Stomach smooth muscle (tissue), 2 donors: Measurements from ENCODE around the gene LRRC28.

ENCODE experiments used
- H3K27ac ChIP-seq: one replicate; pipeline ENCODE4 v1.7.0; 2013; ENCODE audit warnings: mild to moderate bottlenecking, low read length, inconsistent platforms
- H3K27me3 ChIP-seq, 2 donors: one replicate each; pipeline ENCODE4 v1.7.0; 2013; ENCODE audit warnings: low read length in 2 of 2; ENCODE audit not compliant: insufficient read depth in 2 of 2, control insufficient read depth in 1 of 2
- H3K36me3 ChIP-seq, 2 donors: one replicate each; pipeline ENCODE4 v1.7.0; 2013; ENCODE audit warnings: low read length in 2 of 2; ENCODE audit not compliant: control insufficient read depth in 2 of 2, insufficient read depth in 2 of 2
- H3K4me1 ChIP-seq: one replicate; pipeline ENCODE4 v1.7.0; 2013; ENCODE audit warnings: low read length; ENCODE audit not compliant: control insufficient read depth, insufficient read depth
- H3K4me3 ChIP-seq, 2 donors: one replicate each; pipeline ENCODE4 v1.7.0; 2013; ENCODE audit warnings: low read length in 2 of 2
- H3K9ac ChIP-seq, 2 donors: one replicate each; pipeline ENCODE4 v1.7.0; 2013; ENCODE audit warnings: low read length in 2 of 2, mild to moderate bottlenecking in 1 of 2
- H3K9me3 ChIP-seq, 2 donors: one replicate each; pipeline ENCODE4 v1.7.0; 2013; ENCODE audit warnings: low read length in 2 of 2; ENCODE audit not compliant: control insufficient read depth in 2 of 2
- donor health status: healthy.
- donor health status: Pancreatic carcinoma.

The LRRC28 gene

GRCh38 chr15:99340347-99340746 is 89.1 kb downstream of the LRRC28 start:
- no peaks in the 10 kb centered on the region for H3K9me3 ChIP-seq
- H3K4me1 ChIP-seq, result no peaks in the 10 kb centered on the region
- no peaks in the 10 kb centered on the region for H3K36me3 ChIP-seq
- H3K27ac ChIP-seq, result no peak overlapping the region
- no peak overlapping the region for H3K4me3 ChIP-seq
- no peak overlapping the region for H3K9ac ChIP-seq
- no peaks in the 10 kb centered on the region for H3K27me3 ChIP-seq

DNA sequence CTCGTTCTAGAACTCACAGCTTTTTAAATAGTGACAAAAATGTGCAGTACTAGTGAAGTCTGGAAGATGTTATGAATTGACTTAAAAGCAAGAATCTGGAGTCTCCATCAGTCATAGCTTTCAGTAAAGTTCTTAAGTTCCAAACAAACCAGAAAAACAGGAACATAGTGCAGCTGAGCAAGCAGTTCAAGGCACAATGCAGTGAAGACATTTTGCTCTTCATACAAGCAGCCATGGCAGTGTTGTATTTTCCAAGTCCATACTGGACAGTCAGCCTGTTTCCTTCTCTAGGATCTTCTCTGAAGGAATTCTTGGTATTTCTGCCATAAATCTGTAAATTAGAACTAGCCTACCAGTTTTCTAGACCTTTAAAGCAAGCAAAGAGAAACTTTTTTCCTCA is 90.5 kb downstream of the LRRC28 start:
- H3K27me3 ChIP-seq, result no peaks in the 10 kb centered on the region
- no peaks in the 10 kb centered on the region for H3K36me3 ChIP-seq
- H3K4me3 ChIP-seq, result no peak overlapping the region
- no peak overlapping the region for H3K9ac ChIP-seq
- H3K4me1 ChIP-seq, result no peaks in the 10 kb centered on the region
- no peaks in the 10 kb centered on the region for H3K9me3 ChIP-seq
- no peak overlapping the region for H3K27ac ChIP-seq

- no peak overlapping the region for H3K4me3 ChIP-seq
These were observed 91.9 kb downstream of the LRRC28 start for GRCh38 chr15:99343208-99343607.

DNA sequence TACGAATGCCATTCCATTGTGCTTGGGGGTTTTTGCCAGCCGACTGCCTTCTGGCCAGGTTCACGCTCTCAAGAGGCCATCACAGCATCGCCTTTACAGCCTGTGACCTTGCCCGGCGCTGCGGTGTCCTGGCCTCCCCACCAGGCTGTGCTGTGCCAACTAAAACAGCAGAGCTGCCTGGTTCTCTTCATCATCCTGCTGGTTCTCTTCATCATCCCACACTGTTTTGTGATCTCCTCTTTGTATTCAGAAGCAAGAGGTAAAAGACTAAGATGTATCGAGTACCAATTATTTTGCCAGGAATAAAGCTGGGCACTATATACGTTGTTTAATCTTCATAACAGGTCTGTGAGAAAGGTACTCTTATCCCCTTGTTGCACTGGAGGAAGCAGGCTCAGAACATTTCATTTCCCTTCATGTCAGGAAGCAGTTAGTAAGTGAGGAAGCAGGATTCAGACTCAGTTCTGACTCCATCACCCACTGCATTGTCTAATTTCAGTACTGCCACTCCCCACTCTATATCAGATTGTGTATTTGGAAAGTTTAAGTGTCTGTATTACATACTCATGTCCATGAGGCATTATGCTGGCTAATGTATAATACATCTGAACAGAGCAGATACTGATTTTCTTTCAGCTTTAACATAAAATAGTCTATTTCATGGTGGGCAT is 92.7 kb downstream of the LRRC28 start:
- Histone ChIP-seq H3K27me3 (no peaks in the 10 kb centered on the region), H3K27ac (no peak overlapping the region), H3K36me3 (no peaks in the 10 kb centered on the region), H3K9ac (no peak overlapping the region), H3K4me1 (no peaks in the 10 kb centered on the region), H3K9me3 (no peaks in the 10 kb centered on the region), H3K4me3 (no peak overlapping the region)

More at GRCh38 chr15:99343208-99343607, 91.9 kb downstream of the LRRC28 start:
- no peaks in the 10 kb centered on the region for H3K9me3 ChIP-seq
- no peaks in the 10 kb centered on the region for H3K27me3 ChIP-seq
- no peak overlapping the region for H3K27ac ChIP-seq
- H3K36me3 ChIP-seq, result no peaks in the 10 kb centered on the region
- no peak overlapping the region for H3K9ac ChIP-seq
- no peaks in the 10 kb centered on the region for H3K4me1 ChIP-seq

GRCh38 chr15:99344639-99345038 is 93.4 kb downstream of the LRRC28 start:
- Histone ChIP-seq H3K4me1 (no peaks in the 10 kb centered on the region), H3K9me3 (no peaks in the 10 kb centered on the region), H3K9ac (no peak overlapping the region), H3K27me3 (no peaks in the 10 kb centered on the region), H3K4me3 (no peak overlapping the region), H3K27ac (no peak overlapping the region), H3K36me3 (no peaks in the 10 kb centered on the region)

DNA sequence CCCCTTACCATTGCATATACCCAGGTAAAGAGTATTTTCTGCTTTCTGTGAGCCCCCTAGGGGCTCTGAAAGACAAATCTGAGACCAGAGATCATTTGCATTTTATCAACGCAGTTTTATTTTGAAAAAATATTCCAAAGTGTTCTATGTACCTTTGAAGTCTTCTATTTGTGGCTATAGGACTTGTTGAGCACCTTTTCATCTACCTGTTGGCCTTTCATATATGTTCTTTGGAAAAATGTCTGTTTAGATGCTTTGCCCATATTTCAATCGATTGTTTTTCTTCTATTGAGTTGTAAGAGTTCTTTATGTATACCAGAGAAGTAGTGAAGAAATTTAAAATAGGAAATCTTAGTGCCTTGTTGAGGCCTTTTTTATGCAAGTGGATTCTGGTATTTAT is 94.0 kb downstream of the LRRC28 start:
- H3K4me3 ChIP-seq, result no peak overlapping the region
- no peak overlapping the region for H3K27ac ChIP-seq
- H3K9me3 ChIP-seq, result no peaks in the 10 kb centered on the region
- no peaks in the 10 kb centered on the region for H3K27me3 ChIP-seq
- H3K4me1 ChIP-seq, result no peaks in the 10 kb centered on the region
- no peaks in the 10 kb centered on the region for H3K36me3 ChIP-seq
- H3K9ac ChIP-seq, result no peak overlapping the region

DNA sequence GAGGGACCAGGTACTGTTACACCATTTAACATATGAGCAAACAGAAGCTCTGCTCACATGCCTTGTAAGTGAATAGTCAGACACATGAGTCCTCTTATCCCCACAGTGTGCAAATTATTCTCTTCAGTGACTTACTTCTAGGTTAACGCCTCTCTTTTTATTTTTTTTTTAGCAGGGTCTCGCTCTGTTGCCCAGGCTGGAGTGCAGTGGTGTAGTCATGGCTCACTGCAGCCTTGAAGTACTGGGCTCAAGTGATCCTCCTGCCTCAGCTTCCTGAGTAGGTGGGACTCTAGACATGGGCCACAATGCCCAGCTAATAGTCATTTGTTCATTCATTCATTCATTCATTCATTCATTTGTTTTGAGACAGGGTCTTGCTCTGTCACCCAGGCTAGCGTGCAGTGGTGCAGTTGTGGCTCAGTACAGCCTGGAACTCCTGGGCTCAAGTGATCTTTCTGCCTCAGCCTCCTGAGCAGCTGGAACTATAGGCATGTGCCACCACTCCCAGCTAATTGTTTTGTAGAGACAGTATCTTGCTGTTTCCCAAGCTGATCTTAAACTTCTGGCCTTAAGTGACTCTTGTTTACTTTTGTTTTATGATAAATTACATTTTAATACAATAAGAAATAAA is 94.7 kb downstream of the LRRC28 start:
- no peak overlapping the region for H3K4me3 ChIP-seq
- no peaks in the 10 kb centered on the region for H3K9me3 ChIP-seq
- no peak overlapping the region for H3K9ac ChIP-seq
- no peaks in the 10 kb centered on the region for H3K36me3 ChIP-seq
- no peaks in the 10 kb centered on the region for H3K27me3 ChIP-seq
- H3K4me1 ChIP-seq, result no peaks in the 10 kb centered on the region
- no peak overlapping the region for H3K27ac ChIP-seq

GRCh38 chr15:99347574-99347973 is 96.3 kb downstream of the LRRC28 start:
- Histone ChIP-seq H3K4me3 (no peak overlapping the region), H3K9ac (no peak overlapping the region), H3K27me3 (no peaks in the 10 kb centered on the region), H3K4me1 (no peaks in the 10 kb centered on the region), H3K9me3 (no peaks in the 10 kb centered on the region), H3K36me3 (no peaks in the 10 kb centered on the region), H3K27ac (no peak overlapping the region)

GRCh38 chr15:99348412-99348811 is 97.1 kb downstream of the LRRC28 start:
- no peaks in the 10 kb centered on the region for H3K27me3 ChIP-seq
- peaks cover 0 to 4% of the 10 kb centered on the region in 2 donors for H3K36me3 ChIP-seq
- H3K9ac ChIP-seq, result no peak overlapping the region
- H3K27ac ChIP-seq, result no peak overlapping the region
- H3K4me1 ChIP-seq, result no peaks in the 10 kb centered on the region
- H3K4me3 ChIP-seq, result no peak overlapping the region
- no peaks in the 10 kb centered on the region for H3K9me3 ChIP-seq

GRCh38 chr15:99350408-99350807 is 99.1 kb downstream of the LRRC28 start:
- Histone ChIP-seq H3K4me3 (no peak overlapping the region), H3K4me1 (no peaks in the 10 kb centered on the region), H3K9me3 (no peaks in the 10 kb centered on the region), H3K27ac (no peak overlapping the region), H3K9ac (no peak overlapping the region), H3K36me3 (peaks cover 0 to 4% of the 10 kb centered on the region in 2 donors), H3K27me3 (no peaks in the 10 kb centered on the region)

- H3K9ac ChIP-seq, result no peak overlapping the region
- peaks cover 0 to 3% of the 10 kb centered on the region in 2 donors for H3K36me3 ChIP-seq
- no peak overlapping the region for H3K4me3 ChIP-seq
- no peak overlapping the region for H3K27ac ChIP-seq
- H3K27me3 ChIP-seq, result no peaks in the 10 kb centered on the region
- H3K4me1 ChIP-seq, result no peaks in the 10 kb centered on the region
- no peaks in the 10 kb centered on the region for H3K9me3 ChIP-seq
These were observed 108.5 kb downstream of the LRRC28 start for GRCh38 chr15:99359769-99360168.
